ENCODE data around the gene FNDC8.

DNA sequence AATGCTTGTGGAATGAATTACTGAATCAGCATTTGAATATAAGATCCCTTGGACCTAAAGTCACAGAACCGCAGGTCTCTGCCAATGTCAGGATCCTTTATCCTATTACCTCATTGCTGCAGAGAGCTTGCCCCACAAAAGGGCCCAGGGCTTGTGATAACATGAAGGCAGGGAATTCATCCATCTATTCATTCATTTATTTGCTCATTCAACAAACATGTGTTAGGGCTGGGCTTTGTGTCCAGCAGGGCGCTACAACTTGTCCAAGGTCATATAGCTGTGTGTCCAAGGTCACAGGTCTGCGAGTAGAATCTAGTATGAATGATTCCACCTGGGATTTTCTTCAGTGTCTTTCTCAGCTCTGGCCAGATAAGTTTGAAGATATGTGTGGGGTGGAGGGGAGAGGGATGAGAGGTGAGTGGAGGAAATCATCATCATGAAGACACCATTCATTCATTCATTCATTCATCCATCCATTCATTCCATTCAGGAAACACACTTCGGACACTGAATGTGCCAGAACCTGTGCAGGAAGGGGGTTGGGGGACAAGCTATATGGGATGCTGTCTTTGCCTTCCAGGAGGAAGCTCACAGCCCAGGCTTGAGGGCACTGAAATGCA is 24.9 kb downstream of the FNDC8 start:
- TF ChIP-seq, protein P1, sequence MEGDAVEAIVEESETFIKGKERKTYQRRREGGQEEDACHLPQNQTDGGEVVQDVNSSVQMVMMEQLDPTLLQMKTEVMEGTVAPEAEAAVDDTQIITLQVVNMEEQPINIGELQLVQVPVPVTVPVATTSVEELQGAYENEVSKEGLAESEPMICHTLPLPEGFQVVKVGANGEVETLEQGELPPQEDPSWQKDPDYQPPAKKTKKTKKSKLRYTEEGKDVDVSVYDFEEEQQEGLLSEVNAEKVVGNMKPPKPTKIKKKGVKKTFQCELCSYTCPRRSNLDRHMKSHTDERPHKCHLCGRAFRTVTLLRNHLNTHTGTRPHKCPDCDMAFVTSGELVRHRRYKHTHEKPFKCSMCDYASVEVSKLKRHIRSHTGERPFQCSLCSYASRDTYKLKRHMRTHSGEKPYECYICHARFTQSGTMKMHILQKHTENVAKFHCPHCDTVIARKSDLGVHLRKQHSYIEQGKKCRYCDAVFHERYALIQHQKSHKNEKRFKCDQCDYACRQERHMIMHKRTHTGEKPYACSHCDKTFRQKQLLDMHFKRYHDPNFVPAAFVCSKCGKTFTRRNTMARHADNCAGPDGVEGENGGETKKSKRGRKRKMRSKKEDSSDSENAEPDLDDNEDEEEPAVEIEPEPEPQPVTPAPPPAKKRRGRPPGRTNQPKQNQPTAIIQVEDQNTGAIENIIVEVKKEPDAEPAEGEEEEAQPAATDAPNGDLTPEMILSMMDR (IDR thresholded peaks at IDR 0.05), result no peak
- TF ChIP-seq POLR2AphosphoS5 (IDR thresholded peaks at IDR 0.05), result no peak
